ENCODE data around the gene PCDH1.

Gene PCDH1

GRCh38 chr5:141807732-141808131, 70.5 kb downstream of the PCDH1 start:
- no peak for DNase-seq (ENCODE audit: low spot score)

GRCh38 chr5:141807329-141807728, 70.9 kb downstream of the PCDH1 start:
- no peak for DNase-seq (ENCODE audit: low spot score)

GRCh38 chr5:141806626-141807025, 71.6 kb downstream of the PCDH1 start:
- no peak for DNase-seq (ENCODE audit: low spot score)

GRCh38 chr5:141805874-141806595, 72.2 kb downstream of the PCDH1 start:
- no peak for DNase-seq (ENCODE audit: low spot score)

- DNase-seq (ENCODE audit: low spot score), result no peak
Measured at GRCh38 chr5:141804475-141804874, 73.7 kb downstream of the PCDH1 start.

All from putamen (tissue), 1 donor.